Panc1 (cell line): Measurements from ENCODE around the gene EXOC8. TPM values are rescaled to one million over a fixed set of nuclear protein-coding genes. Genes with fewer than 3 reads are reported as not detected.

ENCODE experiments used
- ATAC-seq: fragments of 200-7000 bp; cut with Tn5 transposase; 2 replicates; pipeline ENCODE4 v1.9.1; 2020; ENCODE audit warnings: mild to moderate bottlenecking, moderate library complexity
- BruUV-seq: library from RNA; stranded (reverse); fragments of 400-500 nt; replicated peaks from 2 replicates; lab custom pipeline; 2021; lab: Mats Ljungman, UMichigan
- CTCF ChIA-PET: fragments of 300-600 bp; sonication (Branson Sonifier 250); formaldehyde crosslinking; loops from one replicate; lab custom pipeline; 2022; ENCODE audit warnings: antibody characterized with exemption; lab: Charles Lee
- POLR2A ChIA-PET: fragments of 300-600 bp; sonication (Branson Sonifier 250); formaldehyde crosslinking; loops from one replicate; lab custom pipeline; 2022; ENCODE audit warnings: antibody characterized with exemption; lab: Charles Lee
- DNase-seq: peaks from one replicate; pipeline ENCODE4 v3.0.0-alpha.2; 2010; ENCODE audit warnings: low read depth, low spot score
- H3K27ac ChIP-seq: 2 replicates; pipeline ENCODE4 v1.5.1; 2011; ENCODE audit warnings: mild to moderate bottlenecking, low read length, inconsistent platforms
- H3K27me3 ChIP-seq: fragments of 200-500 bp; sonication (Bioruptor generic); 2 replicates; pipeline ENCODE4 v1.6.0; 2014; ENCODE audit warnings: low read length, inconsistent platforms; ENCODE audit not compliant: control insufficient read depth, insufficient read depth
- H3K36me3 ChIP-seq: fragments of 200-500 bp; sonication (Bioruptor generic); 2 replicates; pipeline ENCODE4 v1.5.1; 2014; ENCODE audit warnings: inconsistent platforms, mild to moderate bottlenecking, low read length, moderate library complexity; ENCODE audit not compliant: control insufficient read depth, insufficient read depth
- H3K4me1 ChIP-seq: 2 replicates; pipeline ENCODE4 v1.5.1; 2011; ENCODE audit warnings: inconsistent platforms, mild to moderate bottlenecking, low read length, moderate library complexity; ENCODE audit not compliant: control insufficient read depth, insufficient read depth
- H3K4me3 ChIP-seq, 2 experiments: 2 replicates each; pipeline ENCODE4 v1.5.1; 2011 to 2012; ENCODE audit warnings: low read depth in 2 of 2, low read length in 2 of 2, mild to moderate bottlenecking in 2 of 2, inconsistent platforms in 1 of 2, moderate library complexity in 1 of 2
- H3K9me3 ChIP-seq: fragments of 200-500 bp; sonication (Bioruptor generic); 2 replicates; pipeline ENCODE4 v1.5.1; 2014; ENCODE audit warnings: low read depth, mild to moderate bottlenecking, inconsistent platforms, low read length, moderate library complexity; ENCODE audit not compliant: control insufficient read depth, insufficient read depth
- POLR2AphosphoS5 ChIP-seq: IDR thresholded peaks from 2 replicates; pipeline ENCODE4 v1.6.1; 2012; ENCODE audit warnings: mild to moderate bottlenecking, low read depth, low read length, moderate library complexity
- SIN3A ChIP-seq: IDR thresholded peaks from 2 replicates; pipeline ENCODE4 v1.6.1; 2012; ENCODE audit warnings: low read depth, mild to moderate bottlenecking, low read length, moderate library complexity, borderline replicate concordance; ENCODE audit not compliant: insufficient read depth
- TCF7L2 ChIP-seq: IDR thresholded peaks from 2 replicates; pipeline ENCODE4 v1.6.1; 2011; ENCODE audit warnings: mild to moderate bottlenecking, low read depth, low read length, inconsistent platforms
- in situ Hi-C: cut with HindIII; loops from 2 replicates; pipeline ENCODE4 v1.10.0; 2016; ENCODE audit warnings: low sequenced_read_pairs, low pct_unique_long_range_greater_than_20kb
- intact Hi-C: fragments of 100-400 bp; cut with micrococcal nuclease; formaldehyde crosslinking; loops from one replicate; pipeline ENCODE4 v1.10.0; 2022; ENCODE audit not compliant: unreplicated experiment
- total RNA-seq: library from RNA; stranded (reverse); gene quantifications from one replicate; pipeline ENCODE4 v1.2.1, GENCODE V29; 2021; ENCODE audit not compliant: unreplicated experiment
- TF ChIP-seq, protein P1 (sequence below): fragments of 450-650 bp; IDR thresholded peaks from 2 replicates; pipeline ENCODE4 v1.5.1; 2017; ENCODE audit warnings: mild to moderate bottlenecking
- TF ChIP-seq, protein P2 (sequence below), 2 experiments: IDR thresholded peaks; 2 replicates each; pipeline ENCODE4 v1.6.1; 2011 to 2012; ENCODE audit warnings: low read depth in 2 of 2, control low read depth in 1 of 2, low read length in 1 of 2, mild to moderate bottlenecking in 1 of 2, moderate library complexity in 1 of 2; ENCODE audit not compliant: insufficient read depth in 1 of 2

The EXOC8 gene
- total RNA-seq, 1 experiment from 2014 or later, result 14.0 TPM

DNA sequence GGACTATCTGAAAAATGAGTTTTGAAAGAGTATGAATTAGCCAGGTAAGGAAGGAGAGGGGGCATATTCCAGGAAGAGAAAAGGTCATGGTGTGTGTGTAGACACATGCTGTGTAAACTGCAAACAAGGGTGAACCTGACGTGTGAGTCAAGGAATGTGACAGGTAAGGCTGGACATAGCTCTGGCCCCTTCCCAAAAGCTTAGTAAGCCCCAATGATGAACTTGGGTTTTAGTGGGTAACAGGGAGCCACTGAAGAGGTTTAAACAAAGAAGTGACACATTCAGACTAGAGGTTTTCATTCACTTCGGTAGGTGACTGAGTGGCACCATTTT is 47.7 kb upstream of the EXOC8 start:
- Histone ChIP-seq H3K36me3 (no peaks in the 10 kb centered on the region), H3K27ac (no peak overlapping the region), H3K9me3 (no peaks in the 10 kb centered on the region), H3K4me3 (no peak overlapping the region), H3K27me3 (no peaks in the 10 kb centered on the region), H3K4me1 (peaks cover 8% of the 10 kb centered on the region; the same call in 1 of the 2 replicates)
- DNase-seq, result no peak
- intact Hi-C loops, result no loop called here
- BruUV-seq, result no TSS peak
- TF ChIP-seq POLR2AphosphoS5 (no peak), TCF7L2 (no peak), SIN3A (no peak)
- TF ChIP-seq, protein P1, sequence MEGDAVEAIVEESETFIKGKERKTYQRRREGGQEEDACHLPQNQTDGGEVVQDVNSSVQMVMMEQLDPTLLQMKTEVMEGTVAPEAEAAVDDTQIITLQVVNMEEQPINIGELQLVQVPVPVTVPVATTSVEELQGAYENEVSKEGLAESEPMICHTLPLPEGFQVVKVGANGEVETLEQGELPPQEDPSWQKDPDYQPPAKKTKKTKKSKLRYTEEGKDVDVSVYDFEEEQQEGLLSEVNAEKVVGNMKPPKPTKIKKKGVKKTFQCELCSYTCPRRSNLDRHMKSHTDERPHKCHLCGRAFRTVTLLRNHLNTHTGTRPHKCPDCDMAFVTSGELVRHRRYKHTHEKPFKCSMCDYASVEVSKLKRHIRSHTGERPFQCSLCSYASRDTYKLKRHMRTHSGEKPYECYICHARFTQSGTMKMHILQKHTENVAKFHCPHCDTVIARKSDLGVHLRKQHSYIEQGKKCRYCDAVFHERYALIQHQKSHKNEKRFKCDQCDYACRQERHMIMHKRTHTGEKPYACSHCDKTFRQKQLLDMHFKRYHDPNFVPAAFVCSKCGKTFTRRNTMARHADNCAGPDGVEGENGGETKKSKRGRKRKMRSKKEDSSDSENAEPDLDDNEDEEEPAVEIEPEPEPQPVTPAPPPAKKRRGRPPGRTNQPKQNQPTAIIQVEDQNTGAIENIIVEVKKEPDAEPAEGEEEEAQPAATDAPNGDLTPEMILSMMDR, result no peak
- TF ChIP-seq, protein P2, sequence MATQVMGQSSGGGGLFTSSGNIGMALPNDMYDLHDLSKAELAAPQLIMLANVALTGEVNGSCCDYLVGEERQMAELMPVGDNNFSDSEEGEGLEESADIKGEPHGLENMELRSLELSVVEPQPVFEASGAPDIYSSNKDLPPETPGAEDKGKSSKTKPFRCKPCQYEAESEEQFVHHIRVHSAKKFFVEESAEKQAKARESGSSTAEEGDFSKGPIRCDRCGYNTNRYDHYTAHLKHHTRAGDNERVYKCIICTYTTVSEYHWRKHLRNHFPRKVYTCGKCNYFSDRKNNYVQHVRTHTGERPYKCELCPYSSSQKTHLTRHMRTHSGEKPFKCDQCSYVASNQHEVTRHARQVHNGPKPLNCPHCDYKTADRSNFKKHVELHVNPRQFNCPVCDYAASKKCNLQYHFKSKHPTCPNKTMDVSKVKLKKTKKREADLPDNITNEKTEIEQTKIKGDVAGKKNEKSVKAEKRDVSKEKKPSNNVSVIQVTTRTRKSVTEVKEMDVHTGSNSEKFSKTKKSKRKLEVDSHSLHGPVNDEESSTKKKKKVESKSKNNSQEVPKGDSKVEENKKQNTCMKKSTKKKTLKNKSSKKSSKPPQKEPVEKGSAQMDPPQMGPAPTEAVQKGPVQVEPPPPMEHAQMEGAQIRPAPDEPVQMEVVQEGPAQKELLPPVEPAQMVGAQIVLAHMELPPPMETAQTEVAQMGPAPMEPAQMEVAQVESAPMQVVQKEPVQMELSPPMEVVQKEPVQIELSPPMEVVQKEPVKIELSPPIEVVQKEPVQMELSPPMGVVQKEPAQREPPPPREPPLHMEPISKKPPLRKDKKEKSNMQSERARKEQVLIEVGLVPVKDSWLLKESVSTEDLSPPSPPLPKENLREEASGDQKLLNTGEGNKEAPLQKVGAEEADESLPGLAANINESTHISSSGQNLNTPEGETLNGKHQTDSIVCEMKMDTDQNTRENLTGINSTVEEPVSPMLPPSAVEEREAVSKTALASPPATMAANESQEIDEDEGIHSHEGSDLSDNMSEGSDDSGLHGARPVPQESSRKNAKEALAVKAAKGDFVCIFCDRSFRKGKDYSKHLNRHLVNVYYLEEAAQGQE (IDR thresholded peaks at IDR 0.05; ENCODE audit: insufficient read depth in 1 of 2, low read depth in 2 of 2, low read length in 1 of 2), result no peak
- in situ Hi-C loops, result no loop called here
- peak; percentile 38; the same call in 1 of the 2 replicates for ATAC-seq
- ChIA-PET POLR2A (no interaction called here), CTCF (no interaction called here)

DNA sequence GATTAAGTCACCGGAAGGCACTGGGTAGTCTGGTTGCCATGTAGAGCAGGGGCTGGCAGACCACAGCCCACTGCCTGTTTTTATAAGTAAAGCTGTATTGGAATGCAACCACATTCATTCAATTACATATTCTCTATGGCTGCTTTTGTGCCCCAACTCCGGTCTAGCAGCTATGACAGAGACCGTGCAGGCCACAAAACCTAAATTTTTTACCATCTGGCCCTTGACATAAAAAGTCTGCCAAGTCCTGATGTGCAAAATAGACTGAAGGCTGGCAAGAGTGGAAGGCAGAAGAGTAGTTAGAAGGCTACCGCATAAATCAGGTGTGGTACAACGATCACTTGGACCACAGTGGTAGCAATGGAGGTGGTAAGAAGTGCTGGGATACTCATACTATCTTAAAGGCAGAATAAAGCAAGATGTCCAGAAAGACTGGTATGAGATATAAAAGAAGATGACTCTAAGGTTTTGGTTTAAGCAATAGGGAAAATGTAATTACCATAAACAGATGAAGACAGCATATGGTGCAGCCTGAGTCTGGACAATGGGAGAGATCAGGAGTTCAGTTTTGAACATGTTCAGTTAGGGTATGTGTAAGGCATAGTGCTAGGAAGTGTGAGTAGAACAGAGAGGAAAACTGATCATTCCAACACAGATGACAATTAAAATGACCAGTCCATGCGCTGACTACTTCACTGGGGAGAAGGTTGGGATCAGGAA is 47.2 kb upstream of the EXOC8 start:
- BruUV-seq, result no TSS peak
- no peak overlapping the region for H3K27ac ChIP-seq
- H3K4me3 ChIP-seq, result no peak overlapping the region
- ATAC-seq, result 0 out of 2 replicates have a peak, but pooled peaks have one; percentile 43
- peaks cover 7% of the 10 kb centered on the region; the same call in 1 of the 2 replicates for H3K4me1 ChIP-seq
- H3K36me3 ChIP-seq, result no peaks in the 10 kb centered on the region
- intact Hi-C loops (no loop called here), in situ Hi-C loops (no loop called here)
- TF ChIP-seq SIN3A (no peak), POLR2AphosphoS5 (no peak), TCF7L2 (no peak)
- TF ChIP-seq, protein P2 (IDR thresholded peaks at IDR 0.05; ENCODE audit: insufficient read depth in 1 of 2, low read depth in 2 of 2, low read length in 1 of 2), result no peak
- TF ChIP-seq, protein P1, result no peak
- DNase-seq, result no peak
- ChIA-PET POLR2A (no interaction called here), CTCF (no interaction called here)
- H3K9me3 ChIP-seq, result no peaks in the 10 kb centered on the region
- H3K27me3 ChIP-seq, result no peaks in the 10 kb centered on the region
